Cortex of kidney (tissue), 1 donor: ENCODE results near the gene AHRR.

Experiments
- DNase-seq: peaks from one replicate; lab custom pipeline; 2025; lab: John Stamatoyannopoulos, UW

The AHRR gene

DNA sequence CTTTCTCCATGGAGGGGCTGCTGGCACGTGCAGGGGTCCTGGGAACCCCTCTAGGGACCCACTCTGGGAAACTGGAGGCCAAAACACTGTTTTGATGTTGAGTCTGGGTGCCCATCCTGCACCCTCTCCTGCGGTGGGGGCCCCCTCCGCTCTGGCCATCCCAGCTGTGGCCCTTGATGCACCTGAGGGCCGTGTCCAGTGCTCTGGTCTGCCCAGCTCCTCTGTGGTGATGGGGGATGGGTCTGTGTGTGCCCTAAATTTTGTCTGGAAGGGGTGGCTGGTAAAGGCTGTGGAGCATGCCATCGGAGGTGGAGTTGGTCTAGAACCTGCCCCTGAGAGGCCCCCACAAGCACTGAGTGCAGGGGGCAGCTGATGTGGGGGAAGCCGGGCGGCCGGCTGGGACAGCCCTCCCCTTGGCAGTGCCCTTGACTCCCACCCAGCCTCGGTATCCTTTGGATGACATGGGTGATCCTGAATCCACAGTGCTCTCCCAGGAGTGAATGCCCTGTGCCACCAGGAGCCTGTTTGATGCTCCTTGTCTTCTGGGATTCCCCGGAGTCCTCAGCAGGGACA, 26.3 kb downstream of the AHRR start:
- no peak for DNase-seq

DNA sequence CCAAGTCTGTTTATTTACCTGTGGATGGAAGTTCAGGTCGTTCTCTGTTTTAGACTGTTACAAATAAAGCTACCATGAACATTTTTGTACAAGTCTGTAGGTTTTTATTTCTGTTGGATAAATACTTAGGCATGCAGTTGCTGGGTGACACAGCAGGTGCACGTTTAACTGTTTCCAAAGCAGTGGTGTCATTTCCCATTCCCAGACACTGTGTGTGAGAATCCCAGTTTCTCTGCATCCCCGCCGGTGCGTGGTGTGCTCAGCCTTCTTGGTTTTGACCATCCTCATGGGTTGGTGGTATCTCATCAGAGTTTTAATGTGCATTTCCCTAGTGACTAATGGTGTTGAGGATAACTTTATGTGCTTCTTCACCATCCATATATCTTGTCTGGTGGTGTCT, 27.2 kb downstream of the AHRR start:
- DNase-seq, result no peak

DNA sequence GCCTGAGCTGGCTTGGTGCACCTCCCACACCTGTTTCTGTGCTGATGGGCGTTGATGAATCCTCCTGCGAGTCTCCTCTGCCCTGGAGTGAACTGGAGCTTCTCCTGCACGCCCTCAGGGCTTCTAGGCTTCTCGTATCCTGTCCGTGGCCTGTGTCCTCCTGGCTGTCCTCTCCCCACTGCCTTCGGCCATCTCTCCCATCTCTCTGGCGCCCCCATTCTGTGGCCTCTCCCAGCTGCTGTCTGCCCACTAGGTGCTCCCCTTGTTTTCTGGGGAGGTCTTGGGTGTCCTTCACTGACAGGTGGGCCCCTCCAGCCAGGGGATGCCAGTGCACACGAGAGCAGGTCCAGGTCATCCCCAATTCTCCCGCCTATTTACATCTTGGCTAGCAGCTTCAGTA, 28.8 kb downstream of the AHRR start:
- no peak for DNase-seq

DNA sequence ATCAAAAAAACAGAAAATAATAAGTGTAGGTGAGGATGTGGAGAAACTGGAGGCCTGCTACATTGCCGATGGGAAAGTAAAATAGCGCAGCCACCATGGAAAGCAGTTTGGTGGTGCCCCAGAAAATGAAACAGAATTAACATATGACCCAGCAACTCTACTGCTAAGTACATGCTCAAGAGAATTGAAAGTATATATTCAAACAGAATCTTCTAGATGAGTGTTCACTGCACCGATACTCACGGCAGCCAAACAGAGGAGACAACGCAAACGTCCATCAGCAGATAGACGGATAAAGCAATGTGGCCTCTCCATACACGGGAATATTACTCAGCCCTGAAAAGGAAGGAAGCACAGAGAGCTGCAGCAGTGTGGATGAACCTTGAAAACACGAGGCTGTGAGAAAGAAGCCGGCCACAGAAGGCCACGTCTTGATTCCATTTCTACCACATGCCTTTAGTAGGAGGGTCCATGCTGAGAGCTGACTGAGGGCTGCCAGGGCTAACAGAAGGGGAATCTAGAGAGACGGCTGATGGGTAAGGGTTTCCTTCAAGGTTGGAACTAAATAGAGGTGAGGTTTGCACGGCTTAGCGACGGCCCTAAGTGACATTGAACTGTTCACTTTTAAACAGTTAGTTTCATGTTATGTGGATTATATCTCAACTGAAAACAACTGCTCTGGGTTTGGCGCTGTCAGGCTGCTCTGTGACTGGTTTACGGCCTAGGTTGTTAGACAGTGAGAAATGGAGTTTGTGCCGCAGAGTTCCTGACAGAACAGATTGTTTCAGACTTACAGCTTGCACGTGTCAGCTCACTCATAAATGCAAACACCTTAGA, 29.8 kb downstream of the AHRR start:
- DNase-seq, result no peak

- no peak for DNase-seq
These were observed 30.4 kb downstream of the AHRR start for GRCh38 chr5:351921-352245.

DNA sequence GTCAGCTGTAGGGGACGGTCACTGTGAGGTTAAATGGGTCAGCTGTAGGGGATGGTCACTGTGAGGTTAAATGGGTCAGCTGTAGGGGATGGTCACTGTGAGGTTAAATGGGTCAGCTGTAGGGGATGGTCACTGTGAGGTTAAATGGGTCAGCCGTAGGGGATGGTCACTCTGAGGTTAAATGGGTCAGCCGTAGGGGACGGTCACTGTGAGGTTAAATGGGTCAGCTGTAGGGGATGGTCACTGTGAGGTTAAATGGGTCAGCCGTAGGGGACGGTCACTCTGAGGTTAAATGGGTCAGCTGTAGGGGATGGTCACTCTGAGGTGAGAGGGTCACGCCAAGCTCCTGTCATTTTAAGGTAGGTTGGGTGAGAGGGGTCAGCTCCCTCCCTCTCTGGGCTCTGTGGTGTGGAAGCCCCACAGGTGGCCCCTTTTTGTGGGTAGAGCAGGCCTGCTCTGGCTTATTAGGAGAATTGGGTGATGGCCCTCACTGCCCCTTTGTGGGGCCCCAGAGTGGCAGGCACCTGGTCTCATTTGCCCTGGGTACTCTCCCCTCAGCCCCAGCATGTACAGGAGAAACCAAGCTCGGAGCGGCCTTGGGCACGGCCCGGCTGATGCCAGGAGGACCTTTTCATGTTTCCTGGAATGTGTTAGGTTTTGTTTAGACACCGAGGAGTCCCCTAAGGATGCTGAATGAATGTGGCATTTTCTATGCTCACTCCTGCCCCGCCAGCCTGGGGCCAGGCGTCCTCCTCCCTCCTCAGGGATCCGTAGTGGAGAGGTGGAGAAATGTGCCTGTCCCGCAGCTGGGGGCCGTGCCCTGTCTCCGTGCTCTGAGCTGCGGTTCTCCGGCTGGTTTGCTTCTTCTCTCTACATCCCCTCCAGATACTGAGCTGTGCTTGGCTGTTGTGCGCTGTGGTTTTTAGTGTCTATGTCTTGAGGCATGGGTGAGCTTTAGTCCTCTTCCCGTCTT, 31.4 kb downstream of the AHRR start:
- DNase-seq, result no peak

- DNase-seq, result no peak
These were observed 32.4 kb downstream of the AHRR start for GRCh38 chr5:353612-354580.

- no peak for DNase-seq
These were observed 33.3 kb downstream of the AHRR start for GRCh38 chr5:354581-355378.

GRCh38 chr5:355379-355935, 33.9 kb downstream of the AHRR start:
- DNase-seq, result no peak

GRCh38 chr5:355958-356357, 34.4 kb downstream of the AHRR start:
- DNase-seq, result no peak

- no peak for DNase-seq
These were observed 37.9 kb downstream of the AHRR start for GRCh38 chr5:359301-359897.

- DNase-seq, result no peak
These were observed 38.9 kb downstream of the AHRR start for GRCh38 chr5:360257-361027.

DNA sequence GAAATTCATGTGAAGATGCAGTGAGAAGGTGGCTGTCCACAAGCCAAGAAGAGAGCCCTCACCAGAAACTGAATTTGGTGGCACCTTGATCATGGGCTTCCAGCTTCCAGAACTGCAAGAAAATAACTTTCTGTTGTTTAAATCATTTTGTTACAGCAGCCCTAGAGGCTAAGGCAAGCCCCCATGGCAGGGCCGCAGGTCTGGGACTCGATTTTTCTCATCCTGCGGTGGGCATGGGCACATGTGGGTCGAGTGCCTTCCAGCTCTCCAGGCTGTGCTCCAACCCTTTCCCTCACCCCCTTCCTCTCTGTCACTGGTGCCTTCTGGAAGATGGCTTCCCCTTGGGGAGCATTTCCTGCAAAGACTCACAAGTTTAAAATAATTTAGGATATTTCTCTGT, 40.7 kb downstream of the AHRR start:
- no peak for DNase-seq

GRCh38 chr5:362978-363765, 41.7 kb downstream of the AHRR start:
- no peak for DNase-seq

GRCh38 chr5:364497-364896, 43.0 kb downstream of the AHRR start:
- no peak for DNase-seq

DNA sequence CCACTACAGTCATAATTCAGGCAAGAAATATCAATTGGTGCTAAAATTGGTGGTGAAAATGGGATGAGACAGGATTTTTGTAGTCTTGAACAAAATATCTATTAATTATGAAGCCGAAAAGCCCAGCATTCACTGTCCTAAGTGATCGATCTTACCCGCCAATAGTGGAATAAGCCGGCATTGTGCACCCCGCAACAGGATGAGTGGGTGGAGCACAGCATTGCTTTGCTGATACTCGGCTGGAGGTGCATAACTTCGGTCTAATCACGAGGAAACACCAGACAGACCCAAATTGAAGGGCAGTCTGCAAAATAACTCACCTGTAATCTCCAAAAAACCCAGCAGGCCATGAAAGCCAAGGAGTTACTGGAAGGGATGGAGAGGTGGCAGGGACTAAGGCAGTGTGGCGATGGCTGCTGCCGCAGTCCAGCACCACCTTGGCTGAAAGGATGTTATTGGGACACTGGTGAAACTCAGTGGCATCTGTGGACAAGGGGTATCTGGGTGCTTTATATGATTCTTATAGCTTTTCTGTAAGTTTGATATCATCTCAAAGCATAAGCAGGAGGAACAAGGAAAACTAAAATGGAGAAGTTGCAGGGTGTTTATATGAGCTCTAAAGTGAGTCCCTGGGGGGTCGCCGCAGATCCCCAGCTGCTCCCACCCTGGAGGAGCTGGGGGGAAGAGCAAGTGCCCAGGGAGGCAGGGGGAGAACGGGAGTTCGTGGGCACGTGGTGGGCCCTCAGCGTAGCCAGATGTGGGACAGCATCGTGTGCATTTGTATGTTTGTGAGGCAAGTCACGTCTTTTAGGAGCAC, 45.2 kb downstream of the AHRR start:
- DNase-seq, result no peak

GRCh38 chr5:367358-368130, 46.0 kb downstream of the AHRR start:
- no peak for DNase-seq
